Stimulated activated CD8-positive, alpha-beta memory T cell treated with anti-CD3 and anti-CD28 coated beads, Interleukin-4, amount 100 ng/mL, for 4 hours (primary cell): ENCODE data around the gene RAB13.
A peak's percentile ranks its signal among the peaks of the same experiment; 100 is the strongest.

Experiments used
- DNase-seq, 2 donors: peaks; one replicate each; pipeline ENCODE4 v3.0.0-alpha.2; 2020; ENCODE audit warnings: low read depth in 2 of 2, low spot score in 1 of 2

RAB13 gene

GRCh38 chr1:153978274-153978909 is 7.7 kb downstream of the RAB13 start:
- no peak for DNase-seq

GRCh38 chr1:153977250-153978240 is 8.6 kb downstream of the RAB13 start, which contains the start of gene JTB:
JTB (minus strand) TSS chr1:153977674; CDS start chr1:153977252, 422 bp downstream.
- DNase-seq = peak; percentile 68 to 70

GRCh38 chr1:153976819-153977249 is 9.3 kb downstream of the RAB13 start:
- no peak for DNase-seq

- DNase-seq = no peak
Measured at GRCh38 chr1:153973525-153973924, 12.6 kb downstream of the RAB13 start.

DNA sequence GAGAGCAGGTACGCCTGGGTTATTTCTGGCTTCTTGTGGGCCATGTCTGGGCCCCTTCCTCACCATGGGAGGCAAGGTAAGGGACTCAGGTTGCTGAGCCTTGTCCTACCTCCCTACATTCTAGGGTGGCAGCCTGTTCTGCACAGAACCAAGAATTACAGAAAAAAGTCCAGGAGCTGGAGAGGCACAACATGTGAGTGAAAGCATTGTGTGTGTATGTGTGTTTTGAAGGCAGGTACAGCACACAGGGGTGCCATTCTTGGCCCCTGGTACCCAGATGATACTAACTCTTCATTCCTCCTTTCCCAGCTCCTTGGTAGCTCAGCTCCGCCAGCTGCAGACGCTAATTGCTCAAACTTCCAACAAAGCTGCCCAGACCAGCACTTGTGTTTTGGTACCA is 13.1 kb downstream of the RAB13 start:
- DNase-seq = no peak

- DNase-seq = no peak
Measured at GRCh38 chr1:153970346-153970745, 15.8 kb downstream of the RAB13 start.

GRCh38 chr1:153968972-153969371 is 17.2 kb downstream of the RAB13 start:
- no peak for DNase-seq

DNA sequence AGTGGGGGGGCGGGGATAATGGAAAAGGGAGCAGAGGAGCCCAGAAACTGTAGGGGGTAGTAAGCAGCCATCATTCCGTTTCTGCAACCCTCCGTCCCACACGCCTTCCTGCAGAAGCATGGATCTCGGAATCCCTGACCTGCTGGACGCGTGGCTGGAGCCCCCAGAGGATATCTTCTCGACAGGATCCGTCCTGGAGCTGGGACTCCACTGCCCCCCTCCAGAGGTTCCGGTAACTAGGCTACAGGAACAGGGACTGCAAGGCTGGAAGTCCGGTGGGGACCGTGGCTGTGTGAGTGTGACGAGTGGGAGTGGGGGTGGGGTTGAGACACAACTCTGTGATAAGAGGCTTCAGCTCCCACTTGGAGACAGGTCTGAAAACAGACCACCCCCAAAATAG is 17.7 kb downstream of the RAB13 start:
- DNase-seq = no peak

- DNase-seq = no peak
Measured at GRCh38 chr1:153968000-153968363, 18.2 kb downstream of the RAB13 start.

DNA sequence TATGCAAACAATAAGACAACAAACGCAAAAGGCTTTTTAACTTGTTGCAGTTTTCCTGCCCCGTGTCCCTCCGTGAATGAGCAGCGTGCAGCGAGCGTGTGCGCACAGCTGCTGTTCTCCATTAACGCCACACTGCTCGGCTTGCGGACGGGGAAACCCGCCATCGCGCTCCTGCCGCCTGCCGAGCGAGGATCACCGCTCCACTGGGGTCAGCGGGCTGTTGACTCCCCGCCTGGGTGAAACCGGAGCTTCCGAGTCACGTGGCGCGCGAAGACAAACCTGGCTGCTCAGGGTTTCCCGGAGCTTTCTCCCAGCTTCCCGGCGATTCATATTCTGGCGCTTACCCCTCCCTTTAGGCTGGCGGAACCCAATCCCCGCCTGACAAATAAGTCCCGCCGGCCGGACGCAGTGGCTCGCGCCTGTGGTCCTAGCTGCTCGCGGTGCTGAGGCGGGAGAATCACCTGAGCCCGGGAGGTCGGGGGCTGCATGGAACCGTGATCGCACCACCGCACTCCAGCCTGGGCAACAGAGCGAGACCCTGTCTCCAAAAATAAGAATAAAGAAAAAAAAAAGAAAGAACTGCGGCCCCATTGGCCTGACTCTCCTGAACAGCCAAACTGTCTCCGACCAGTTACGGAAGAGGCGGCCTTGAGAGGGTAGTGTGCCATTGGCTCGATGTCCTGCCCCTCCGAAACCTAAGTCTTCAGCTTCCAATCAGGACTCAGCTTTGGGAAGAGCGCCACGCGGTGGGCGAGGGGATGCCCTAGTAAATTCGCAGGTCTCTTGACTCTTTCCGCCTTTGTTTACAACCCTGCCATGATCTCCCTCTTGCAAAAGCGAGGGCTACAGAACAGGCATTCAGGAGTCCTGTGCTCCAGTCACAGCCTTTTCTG is 18.8 kb downstream of the RAB13 start, which contains the start of gene CREB3L4:
CREB3L4 (plus strand) TSS at position 796 of the 893 bp plus-strand sequence. CDS start 624 bp downstream, outside the sequence.
- peak; percentile 51 to 73 for DNase-seq

DNA sequence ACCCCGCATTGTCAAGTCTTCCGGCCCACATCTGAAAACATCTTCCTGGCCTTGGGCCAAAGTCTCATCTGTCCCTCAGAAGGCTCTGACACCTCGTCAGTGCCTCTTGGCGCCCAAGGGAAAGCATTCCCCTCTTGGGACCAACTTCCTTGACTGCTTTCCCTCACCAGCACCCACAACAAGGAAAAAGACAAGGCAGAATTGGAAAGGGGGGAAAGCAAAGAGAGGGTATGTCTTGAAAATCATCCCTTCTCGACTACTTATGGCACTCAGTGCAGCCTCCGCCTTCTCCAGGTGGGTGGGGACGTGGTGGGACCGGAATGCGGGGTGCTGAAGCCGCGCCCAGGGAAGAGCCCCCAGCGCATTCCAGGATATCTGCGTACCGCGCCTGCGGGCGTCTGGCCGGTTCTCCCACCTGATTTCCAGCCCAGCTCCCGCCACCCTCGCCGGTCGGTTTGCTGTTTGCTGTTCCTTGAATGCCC is 22.2 kb downstream of the RAB13 start:
- DNase-seq = no peak

DNA sequence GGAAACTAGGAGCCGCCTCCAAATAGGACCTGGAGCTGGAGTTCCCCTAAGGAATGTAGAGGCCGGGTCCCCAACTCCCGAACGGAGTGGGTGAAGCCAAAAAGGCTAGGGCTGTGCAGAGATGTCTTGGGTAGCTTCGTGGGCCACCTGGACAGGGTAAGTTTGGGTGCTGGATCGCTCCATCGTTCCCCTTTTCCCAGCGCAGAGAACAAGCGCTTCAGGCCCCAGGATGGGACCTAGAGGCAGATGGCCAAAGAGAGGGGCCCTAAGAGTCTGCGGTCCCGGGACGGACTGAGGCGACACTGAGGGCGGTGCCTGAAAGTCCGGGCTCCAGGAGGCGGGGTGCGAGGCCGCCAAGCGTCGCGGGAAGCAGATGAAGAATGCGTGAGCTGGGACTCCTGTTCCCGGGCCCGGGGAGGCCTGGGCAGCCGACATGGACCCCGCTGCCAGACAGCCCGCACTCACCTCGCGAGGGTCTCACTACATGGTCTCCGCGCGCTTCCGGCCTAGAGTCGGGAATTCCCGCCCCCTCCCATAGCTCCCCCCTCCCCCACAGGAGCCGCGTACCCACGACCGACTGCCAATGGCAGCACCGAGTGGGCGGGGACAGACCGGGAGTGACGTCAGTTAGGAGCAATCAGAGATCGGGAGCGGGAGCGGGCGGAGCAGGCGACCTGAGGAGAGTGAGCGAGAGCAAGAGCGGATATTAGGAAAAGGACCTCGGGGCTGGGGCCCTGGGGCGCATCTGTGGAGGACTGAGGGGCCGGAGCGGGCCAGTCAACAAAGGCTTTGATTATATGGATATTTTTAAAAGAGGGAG is 22.9 kb downstream of the RAB13 start, which contains the start of gene SLC39A1:
SLC39A1 (minus strand) TSS at position 508 of the 820 bp plus-strand sequence. CDS start 822 bp downstream, outside the sequence.
- peak; percentile 87 to 88 for DNase-seq

DNA sequence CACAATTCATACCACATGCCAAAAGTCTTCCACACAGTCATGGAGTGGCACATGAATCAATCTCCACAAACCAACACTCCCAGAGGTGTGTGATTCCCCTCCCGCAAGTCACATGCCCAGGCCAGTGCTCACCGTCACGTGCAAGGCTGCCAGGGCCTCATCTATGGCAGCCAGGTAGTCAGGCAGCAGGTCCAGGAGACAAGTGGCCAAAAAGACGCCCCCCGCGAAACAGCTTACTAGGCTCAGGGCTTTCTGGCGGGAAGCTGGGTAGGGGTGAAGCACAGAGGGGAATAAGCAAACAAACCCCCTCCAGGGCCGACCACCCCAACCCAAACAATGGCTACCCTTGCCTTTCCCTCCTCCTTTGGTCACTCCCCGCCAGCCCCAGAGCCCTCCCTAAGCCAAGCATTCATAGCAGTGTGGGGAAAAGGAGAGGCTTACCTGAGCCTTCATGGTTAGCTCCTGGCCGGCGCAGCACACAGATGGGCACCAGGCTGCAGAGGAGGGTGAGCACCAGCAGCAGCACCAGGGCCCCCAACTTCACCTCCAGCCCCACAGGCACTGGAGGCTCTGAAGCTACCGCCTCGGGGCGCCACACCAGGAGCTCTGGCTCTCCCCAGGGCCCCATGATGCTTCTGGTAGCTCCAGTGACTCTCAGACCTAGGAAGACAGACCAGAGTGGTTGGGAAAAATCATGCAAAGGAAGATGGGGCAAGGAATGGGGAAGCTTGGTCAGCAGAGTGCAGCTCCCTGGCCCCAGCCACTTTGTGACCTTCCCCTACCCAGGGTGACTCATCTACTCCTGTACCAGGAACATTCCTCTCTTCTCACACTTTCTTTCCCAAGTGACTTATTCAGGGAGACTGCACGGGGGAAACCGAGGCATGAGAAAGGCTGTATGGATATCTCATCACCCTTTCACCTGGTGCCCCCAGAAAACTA is 23.8 kb downstream of the RAB13 start:
- no peak for DNase-seq

DNA sequence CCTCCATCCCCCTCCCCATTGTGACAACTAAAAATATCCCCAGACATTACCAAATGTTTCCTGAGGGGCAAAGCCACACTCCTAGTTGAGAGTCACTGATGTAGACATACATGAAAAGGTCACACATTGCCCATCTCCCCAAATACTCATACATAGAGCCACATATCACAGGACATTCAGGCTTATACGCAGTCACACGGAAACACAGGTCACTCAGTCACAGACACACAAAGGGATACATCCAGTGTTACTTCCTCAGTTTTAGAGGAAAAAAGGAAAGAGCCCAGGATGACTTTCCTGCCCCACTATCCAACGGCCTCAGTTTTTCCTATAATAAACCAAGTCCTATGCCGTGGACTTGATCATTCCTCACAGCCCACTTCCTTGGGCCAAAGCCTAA is 24.7 kb downstream of the RAB13 start:
- no peak for DNase-seq

- DNase-seq = no peak
Measured at GRCh38 chr1:153960206-153960605, 25.9 kb downstream of the RAB13 start.

GRCh38 chr1:153959454-153959853 is 26.7 kb downstream of the RAB13 start:
- DNase-seq = no peak

DNA sequence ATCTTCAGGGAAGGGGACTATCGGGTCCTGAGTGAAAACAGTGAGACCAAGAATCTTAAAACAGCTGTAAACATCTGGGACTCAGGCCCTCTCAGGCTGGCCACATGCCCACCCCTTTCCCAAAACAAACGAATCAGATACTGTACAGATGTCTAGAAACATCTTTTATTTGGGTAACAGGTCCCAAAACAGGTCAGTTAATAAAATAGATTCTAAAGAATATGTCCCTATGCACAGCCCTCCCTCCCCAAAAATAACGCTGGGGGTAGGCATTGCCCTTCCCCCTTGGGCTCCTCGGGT is 27.2 kb downstream of the RAB13 start:
- no peak for DNase-seq

- peak; percentile 92 to 94 for DNase-seq
Measured at GRCh38 chr1:153958111-153958960, 27.8 kb downstream of the RAB13 start, which contains the start of gene CRTC2. CRTC2 (minus strand) TSS chr1:153958612; CDS start chr1:153958497, 115 bp downstream.
